ENCODE results near the gene ZNF511. TPM values are rescaled to one million over a fixed set of nuclear protein-coding genes. Genes with fewer than 3 reads are reported as not detected.

Gene ZNF511
- total and polyA plus RNA-seq, 9 of the 15 experiments (the other 6 are each of a cell fraction or from before 2014, with no cell fraction given): 0.61 to 69.3 (median 40.1) TPM

DNA sequence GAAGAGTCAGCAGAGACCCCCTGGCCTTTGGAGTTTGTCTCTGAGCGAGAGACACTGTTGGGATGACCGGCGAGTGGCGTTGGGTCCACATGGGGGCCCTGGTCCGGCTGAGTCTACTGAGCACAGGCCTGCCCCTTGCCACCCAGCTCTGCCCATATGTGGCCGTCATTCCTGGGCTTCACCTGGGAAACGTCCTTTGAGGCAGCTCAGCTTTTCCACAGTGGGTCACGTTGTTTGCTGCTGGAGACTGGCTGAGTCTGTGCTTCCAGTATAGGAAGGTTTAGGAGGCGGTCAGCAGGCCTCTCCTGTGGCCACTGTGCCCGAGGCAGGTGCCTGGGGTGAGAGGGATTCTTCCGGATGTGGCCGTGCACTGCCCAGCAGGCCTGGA lies 49.1 kb upstream of the ZNF511 start:
- H4K20me1 ChIP-seq (replicated peaks; ENCODE audit: control insufficient read depth, insufficient read depth, low read length): no peaks in the 10 kb centered on the region
- H2AFZ ChIP-seq (ENCODE audit: low read depth, low read length): 0 out of 2 replicates have a peak overlapping the region, but pooled peaks have one; percentile 32
- in situ Hi-C loops (cut with MboI): no loop called here
- no peaks in the 10 kb centered on the region for H3K9me1 ChIP-seq (ENCODE audit: control insufficient read depth, insufficient read depth, low read length)
- ChIA-PET POLR2A (interaction anchor here (4.6 kb wide), 1 partner anchor 13 kb away, joined by 18 read pairs; no protein-coding TSS in a partner anchor), CTCF (ENCODE audit: low intra/inter-chr PET ratio) (no interaction called here)
- 0 out of 2 replicates have a peak, but pooled peaks have one; percentile 1 for TF ChIP-seq ZNF175 (CRISPR knock-in tag; IDR thresholded peaks at IDR 0.05; ENCODE audit: low read depth)
- TF ChIP-seq, protein P1, sequence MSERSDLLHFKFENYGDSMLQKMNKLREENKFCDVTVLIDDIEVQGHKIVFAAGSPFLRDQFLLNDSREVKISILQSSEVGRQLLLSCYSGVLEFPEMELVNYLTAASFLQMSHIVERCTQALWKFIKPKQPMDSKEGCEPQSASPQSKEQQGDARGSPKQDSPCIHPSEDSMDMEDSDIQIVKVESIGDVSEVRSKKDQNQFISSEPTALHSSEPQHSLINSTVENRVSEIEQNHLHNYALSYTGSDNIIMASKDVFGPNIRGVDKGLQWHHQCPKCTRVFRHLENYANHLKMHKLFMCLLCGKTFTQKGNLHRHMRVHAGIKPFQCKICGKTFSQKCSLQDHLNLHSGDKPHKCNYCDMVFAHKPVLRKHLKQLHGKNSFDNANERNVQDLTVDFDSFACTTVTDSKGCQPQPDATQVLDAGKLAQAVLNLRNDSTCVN (CRISPR knock-in tag; IDR thresholded peaks at IDR 0.05): no peak
- WGBS (ENCODE audit: insufficient coverage, low coverage, missing lambda C conversion rate): 61% methylated on average over 12 of the region's 12 CpGs
- intact Hi-C loops (cut with micrococcal nuclease): no loop called here
- BruUV-seq (replicated peaks): no TSS peak
- peaks cover 2 to 76% of the 10 kb centered on the region in 2 experiments; a peak in 3 of 5 replicates for H3K4me1 ChIP-seq (replicated peaks in 1 of 2; ENCODE audit: control insufficient read depth in 2 of 2, insufficient read depth in 2 of 2, low read length in 2 of 2)
- H3K36me3 ChIP-seq (ENCODE audit: control insufficient read depth, insufficient read depth, low read length): no peaks in the 10 kb centered on the region
- H3K27me3 ChIP-seq (ENCODE audit: control insufficient read depth in 2 of 2, insufficient read depth in 2 of 2, low read length in 2 of 2): no peaks in the 10 kb centered on the region
- H3K9me3 ChIP-seq (replicated peaks; ENCODE audit: control insufficient read depth, insufficient read depth, low read depth, low read length): no peaks in the 10 kb centered on the region
- H3K27ac ChIP-seq (ENCODE audit: extremely low read depth, low read depth, low read length): no peak overlapping the region
- no peak overlapping the region for H3K4me3 ChIP-seq
- H3K9ac ChIP-seq (ENCODE audit: insufficient read depth in 1 of 2, low read depth in 2 of 2, low read length in 2 of 2): no peak overlapping the region
- no peak overlapping the region for H3K4me2 ChIP-seq (ENCODE audit: insufficient read depth, low read length)
- DNase-seq (ENCODE audit: extremely low read depth in 1 of 4, low spot score in 3 of 4) (no peak), ATAC-seq (no peak), FAIRE-seq (no peak)
- H3K79me2 ChIP-seq (ENCODE audit: control insufficient read depth, insufficient read depth, low read length): no peaks in the 10 kb centered on the region

Data from K562 (cell line).